Right lobe of liver (tissue), 4 donors: ENCODE measurements around the gene BFSP1.

ENCODE experiments used
- POLR2A ChIP-seq: fragments of 450-650 bp; IDR thresholded peaks from one replicate; pipeline ENCODE4 v1.6.1; 2017; ENCODE audit warnings: antibody characterized with exemption, mild to moderate bottlenecking
- TF ChIP-seq, protein P1 (sequence below), 4 donors: fragments of 200-600 bp in 3 of 4; fragments of 450-650 bp in 1 of 4; IDR thresholded peaks; one replicate each; pipeline versions ENCODE4 v1.5.1 to v1.8.0; 2016 to 2022; ENCODE audit warnings: antibody characterized with exemption in 4 of 4, mild to moderate bottlenecking in 2 of 4
- donor health status: DM: no; HTN: no; CAD: no.
- donor health status: DM: no; HTN: no; CAD: no.
- donor health status: DM: no; HTN: yes; CAD: no.

DNA sequence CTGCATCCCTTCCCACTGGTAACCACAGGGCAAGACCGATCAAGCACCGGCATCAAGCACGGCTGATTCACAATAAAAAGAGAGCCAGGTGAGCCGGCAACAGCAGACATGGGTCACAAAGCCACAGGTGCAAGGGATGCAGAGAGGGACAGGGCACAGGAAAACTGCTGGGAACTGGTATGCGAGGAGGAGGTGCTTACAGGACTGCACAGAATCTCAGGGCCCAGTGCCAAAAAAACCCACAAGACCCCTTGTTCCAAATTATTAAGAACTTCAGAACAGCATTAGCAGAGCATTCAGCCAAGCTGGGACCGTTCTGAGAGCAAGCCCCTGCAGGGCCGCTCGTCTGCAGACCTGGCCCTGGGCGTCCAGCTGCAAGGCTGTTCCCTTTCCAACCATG lies 35.4 kb downstream of the BFSP1 start:
- TF ChIP-seq, protein P1, sequence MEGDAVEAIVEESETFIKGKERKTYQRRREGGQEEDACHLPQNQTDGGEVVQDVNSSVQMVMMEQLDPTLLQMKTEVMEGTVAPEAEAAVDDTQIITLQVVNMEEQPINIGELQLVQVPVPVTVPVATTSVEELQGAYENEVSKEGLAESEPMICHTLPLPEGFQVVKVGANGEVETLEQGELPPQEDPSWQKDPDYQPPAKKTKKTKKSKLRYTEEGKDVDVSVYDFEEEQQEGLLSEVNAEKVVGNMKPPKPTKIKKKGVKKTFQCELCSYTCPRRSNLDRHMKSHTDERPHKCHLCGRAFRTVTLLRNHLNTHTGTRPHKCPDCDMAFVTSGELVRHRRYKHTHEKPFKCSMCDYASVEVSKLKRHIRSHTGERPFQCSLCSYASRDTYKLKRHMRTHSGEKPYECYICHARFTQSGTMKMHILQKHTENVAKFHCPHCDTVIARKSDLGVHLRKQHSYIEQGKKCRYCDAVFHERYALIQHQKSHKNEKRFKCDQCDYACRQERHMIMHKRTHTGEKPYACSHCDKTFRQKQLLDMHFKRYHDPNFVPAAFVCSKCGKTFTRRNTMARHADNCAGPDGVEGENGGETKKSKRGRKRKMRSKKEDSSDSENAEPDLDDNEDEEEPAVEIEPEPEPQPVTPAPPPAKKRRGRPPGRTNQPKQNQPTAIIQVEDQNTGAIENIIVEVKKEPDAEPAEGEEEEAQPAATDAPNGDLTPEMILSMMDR (IDR thresholded peaks at IDR 0.05) = no peak
- no peak for TF ChIP-seq POLR2A
